K562 (cell line): ENCODE measurements around the gene MLC1. TPM values are rescaled to one million over a fixed set of nuclear protein-coding genes. Genes with fewer than 3 reads are reported as not detected.
A peak's percentile ranks its signal among the peaks of the same experiment; 100 is the strongest.

Source experiments
- GABPB1 ChIP-seq: sonication (generic); formaldehyde crosslinking; IDR thresholded peaks from 2 replicates; pipeline ENCODE4 v1.8.0; 2022; ENCODE audit warnings: mild to moderate bottlenecking, missing genetic modification reagents
- HDAC2 ChIP-seq: fragments of 450-650 bp; IDR thresholded peaks from 2 replicates; pipeline ENCODE4 v1.6.1; 2016; ENCODE audit warnings: mild to moderate bottlenecking
- KDM2B ChIP-seq: fragments of 250-450 bp; sonication (Bioruptor Pico); IDR thresholded peaks from 2 replicates; pipeline ENCODE4 v1.8.0; 2021; ENCODE audit warnings: mild to moderate bottlenecking, moderate library complexity
- POLR2G ChIP-seq: fragments of 200-400 bp; formaldehyde crosslinking; IDR thresholded peaks from 2 replicates; pipeline ENCODE4 v1.6.1; 2017; ENCODE audit warnings: low read depth, mild to moderate bottlenecking, antibody characterized with exemption, low read length, moderate library complexity
- RBFOX2 ChIP-seq: fragments of 200-400 bp; formaldehyde crosslinking; IDR thresholded peaks from 2 replicates; pipeline ENCODE4 v1.6.1; 2017; ENCODE audit warnings: low read depth, mild to moderate bottlenecking, low read length, moderate library complexity
- TSC22D4 ChIP-seq: fragments of 450-650 bp; IDR thresholded peaks from 2 replicates; pipeline ENCODE4 v1.6.1; 2016; ENCODE audit warnings: missing genetic modification characterization, missing biosample characterization, control low read depth
- ZBTB7A ChIP-seq: IDR thresholded peaks from 2 replicates; pipeline ENCODE4 v1.6.1; 2011; ENCODE audit warnings: low read depth, mild to moderate bottlenecking, low read length, moderate library complexity, borderline replicate concordance; ENCODE audit not compliant: control insufficient read depth
- ZNF785 ChIP-seq: fragments of 250-450 bp; sonication (Bioruptor Pico); IDR thresholded peaks from 2 replicates; pipeline ENCODE4 v1.4.0; 2020; ENCODE audit warnings: mild to moderate bottlenecking
- polyA plus RNA-seq, 8 experiments: library from polyadenylated mRNA; depleted of rRNA in 4 of 8; stranded (reverse) in 5 of 8; unstranded in 3 of 8; fragments of >200 nt; fragmentation: Nextera tagmentation in 2 of 8; fragmentation: Illumina TruSeq in 1 of 8; extraction: Ambion mirVana in 2 of 8; extraction: Trizol in 1 of 8; gene quantifications; 2 replicates each; pipeline versions ENCODE4 v1.2.1 to v1.2.3, GENCODE V29; 2011 to 2014; ENCODE audit warnings: inconsistent platforms in 1 of 8, missing spikeins in 1 of 8
- total RNA-seq, 7 experiments: library from RNA; depleted of rRNA in 6 of 7; stranded (reverse); fragments of >200 nt in 6 of 7; fragmentation: Illumina TruSeq in 2 of 7; extraction: Trizol in 2 of 7; gene quantifications; 2 replicates each; pipeline versions ENCODE4 v1.2.1 to v1.2.3, GENCODE V29; 2011 to 2021; ENCODE audit warnings: low replicate concordance in 1 of 7
- TF ChIP-seq, protein P1 (sequence below), 3 experiments: fragments of 200-800 bp in 1 of 3; sonication (Bioruptor generic) in 1 of 3; sonication (generic) in 1 of 3; formaldehyde crosslinking in 1 of 3; IDR thresholded peaks; 2 replicates each; pipeline versions ENCODE4 v1.6.1 to v1.8.0; 2016 to 2022; ENCODE audit warnings: mild to moderate bottlenecking in 2 of 3, missing compliant biosample characterization in 2 of 3, missing genetic modification characterization in 2 of 3, missing genetic modification reagents in 1 of 3
- TF ChIP-seq, protein P2 (sequence below), 2 experiments: fragments of 450-650 bp in 1 of 2; sonication (generic) in 1 of 2; formaldehyde crosslinking in 1 of 2; IDR thresholded peaks; 2 replicates each; pipeline versions ENCODE4 v1.7.1 to v1.9.0; 2016 to 2022; ENCODE audit warnings: inconsistent platforms in 1 of 2, mild to moderate bottlenecking in 1 of 2, missing genetic modification reagents in 1 of 2
- TF ChIP-seq, protein P3 (sequence below): IDR thresholded peaks from 2 replicates; pipeline ENCODE4 v1.6.1; 2011; ENCODE audit warnings: borderline replicate concordance, low read depth, mild to moderate bottlenecking, moderate library complexity, low read length; ENCODE audit not compliant: insufficient read depth, poor library complexity, severe bottlenecking
- TF ChIP-seq, protein P4 (sequence below): fragments of 200-800 bp; sonication (Bioruptor generic); IDR thresholded peaks from 2 replicates; pipeline ENCODE4 v1.6.1; 2017; ENCODE audit warnings: missing genetic modification characterization, missing compliant biosample characterization

The MLC1 gene
- total and polyA plus RNA-seq, 9 of the 15 experiments (the other 6 are each of a cell fraction or from before 2014, with no cell fraction given) = 0.06 to 0.98 (median 0.39) TPM

DNA sequence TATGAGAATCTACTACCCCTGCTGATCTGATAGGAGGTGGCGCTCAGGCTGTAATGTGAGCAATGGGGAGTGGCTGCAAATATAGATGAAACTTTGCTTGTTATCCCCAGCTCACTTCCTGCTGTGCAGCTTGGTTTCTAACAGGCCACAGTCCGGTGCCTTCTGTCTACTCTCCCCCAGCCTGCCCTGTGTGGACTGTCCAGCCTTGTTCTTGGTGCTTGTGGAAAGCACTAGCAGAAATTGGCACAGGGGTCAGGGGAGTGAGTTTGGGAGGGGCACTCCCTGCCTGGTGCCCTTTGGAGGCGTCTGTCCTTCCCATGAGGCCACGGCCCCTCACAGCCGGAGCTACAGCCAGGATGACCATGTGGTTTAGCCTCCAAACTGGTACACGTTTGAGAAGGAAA lies 18.9 kb upstream of the MLC1 start (continued):
- peak; percentile 31; the same call in 1 of the 2 replicates for TF ChIP-seq HDAC2
- no peak for TF ChIP-seq KDM2B (CRISPR knock-in tag)
- TF ChIP-seq, protein P1, sequence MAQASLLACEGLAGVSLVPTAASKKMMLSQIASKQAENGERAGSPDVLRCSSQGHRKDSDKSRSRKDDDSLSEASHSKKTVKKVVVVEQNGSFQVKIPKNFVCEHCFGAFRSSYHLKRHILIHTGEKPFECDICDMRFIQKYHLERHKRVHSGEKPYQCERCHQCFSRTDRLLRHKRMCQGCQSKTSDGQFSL (CRISPR knock-in tag; IDR thresholded peaks at IDR 0.05) = no peak
- TF ChIP-seq, protein P1 (tag; IDR thresholded peaks at IDR 0.05) = no peak
- TF ChIP-seq ZBTB7A = no peak
- no peak for TF ChIP-seq ZNF785 (CRISPR knock-in tag)
- TF ChIP-seq, protein P2, sequence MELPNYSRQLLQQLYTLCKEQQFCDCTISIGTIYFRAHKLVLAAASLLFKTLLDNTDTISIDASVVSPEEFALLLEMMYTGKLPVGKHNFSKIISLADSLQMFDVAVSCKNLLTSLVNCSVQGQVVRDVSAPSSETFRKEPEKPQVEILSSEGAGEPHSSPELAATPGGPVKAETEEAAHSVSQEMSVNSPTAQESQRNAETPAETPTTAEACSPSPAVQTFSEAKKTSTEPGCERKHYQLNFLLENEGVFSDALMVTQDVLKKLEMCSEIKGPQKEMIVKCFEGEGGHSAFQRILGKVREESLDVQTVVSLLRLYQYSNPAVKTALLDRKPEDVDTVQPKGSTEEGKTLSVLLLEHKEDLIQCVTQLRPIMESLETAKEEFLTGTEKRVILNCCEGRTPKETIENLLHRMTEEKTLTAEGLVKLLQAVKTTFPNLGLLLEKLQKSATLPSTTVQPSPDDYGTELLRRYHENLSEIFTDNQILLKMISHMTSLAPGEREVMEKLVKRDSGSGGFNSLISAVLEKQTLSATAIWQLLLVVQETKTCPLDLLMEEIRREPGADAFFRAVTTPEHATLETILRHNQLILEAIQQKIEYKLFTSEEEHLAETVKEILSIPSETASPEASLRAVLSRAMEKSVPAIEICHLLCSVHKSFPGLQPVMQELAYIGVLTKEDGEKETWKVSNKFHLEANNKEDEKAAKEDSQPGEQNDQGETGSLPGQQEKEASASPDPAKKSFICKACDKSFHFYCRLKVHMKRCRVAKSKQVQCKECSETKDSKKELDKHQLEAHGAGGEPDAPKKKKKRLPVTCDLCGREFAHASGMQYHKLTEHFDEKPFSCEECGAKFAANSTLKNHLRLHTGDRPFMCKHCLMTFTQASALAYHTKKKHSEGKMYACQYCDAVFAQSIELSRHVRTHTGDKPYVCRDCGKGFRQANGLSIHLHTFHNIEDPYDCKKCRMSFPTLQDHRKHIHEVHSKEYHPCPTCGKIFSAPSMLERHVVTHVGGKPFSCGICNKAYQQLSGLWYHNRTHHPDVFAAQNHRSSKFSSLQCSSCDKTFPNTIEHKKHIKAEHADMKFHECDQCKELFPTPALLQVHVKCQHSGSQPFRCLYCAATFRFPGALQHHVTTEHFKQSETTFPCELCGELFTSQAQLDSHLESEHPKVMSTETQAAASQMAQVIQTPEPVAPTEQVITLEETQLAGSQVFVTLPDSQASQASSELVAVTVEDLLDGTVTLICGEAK (IDR thresholded peaks at IDR 0.05) = no peak
- TF ChIP-seq, protein P2 (CRISPR knock-in tag; IDR thresholded peaks at IDR 0.05) = no peak
- no peak for TF ChIP-seq GABPB1
- TF ChIP-seq, protein P3, sequence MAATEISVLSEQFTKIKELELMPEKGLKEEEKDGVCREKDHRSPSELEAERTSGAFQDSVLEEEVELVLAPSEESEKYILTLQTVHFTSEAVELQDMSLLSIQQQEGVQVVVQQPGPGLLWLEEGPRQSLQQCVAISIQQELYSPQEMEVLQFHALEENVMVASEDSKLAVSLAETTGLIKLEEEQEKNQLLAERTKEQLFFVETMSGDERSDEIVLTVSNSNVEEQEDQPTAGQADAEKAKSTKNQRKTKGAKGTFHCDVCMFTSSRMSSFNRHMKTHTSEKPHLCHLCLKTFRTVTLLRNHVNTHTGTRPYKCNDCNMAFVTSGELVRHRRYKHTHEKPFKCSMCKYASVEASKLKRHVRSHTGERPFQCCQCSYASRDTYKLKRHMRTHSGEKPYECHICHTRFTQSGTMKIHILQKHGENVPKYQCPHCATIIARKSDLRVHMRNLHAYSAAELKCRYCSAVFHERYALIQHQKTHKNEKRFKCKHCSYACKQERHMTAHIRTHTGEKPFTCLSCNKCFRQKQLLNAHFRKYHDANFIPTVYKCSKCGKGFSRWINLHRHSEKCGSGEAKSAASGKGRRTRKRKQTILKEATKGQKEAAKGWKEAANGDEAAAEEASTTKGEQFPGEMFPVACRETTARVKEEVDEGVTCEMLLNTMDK = no peak
- TF ChIP-seq TSC22D4 (tag) = no peak
- TF ChIP-seq RBFOX2 = 0 out of 2 replicates have a peak, but pooled peaks have one; percentile 36
- 0 out of 2 replicates have a peak, but pooled peaks have one; percentile 19 for TF ChIP-seq POLR2G
- TF ChIP-seq, protein P4, sequence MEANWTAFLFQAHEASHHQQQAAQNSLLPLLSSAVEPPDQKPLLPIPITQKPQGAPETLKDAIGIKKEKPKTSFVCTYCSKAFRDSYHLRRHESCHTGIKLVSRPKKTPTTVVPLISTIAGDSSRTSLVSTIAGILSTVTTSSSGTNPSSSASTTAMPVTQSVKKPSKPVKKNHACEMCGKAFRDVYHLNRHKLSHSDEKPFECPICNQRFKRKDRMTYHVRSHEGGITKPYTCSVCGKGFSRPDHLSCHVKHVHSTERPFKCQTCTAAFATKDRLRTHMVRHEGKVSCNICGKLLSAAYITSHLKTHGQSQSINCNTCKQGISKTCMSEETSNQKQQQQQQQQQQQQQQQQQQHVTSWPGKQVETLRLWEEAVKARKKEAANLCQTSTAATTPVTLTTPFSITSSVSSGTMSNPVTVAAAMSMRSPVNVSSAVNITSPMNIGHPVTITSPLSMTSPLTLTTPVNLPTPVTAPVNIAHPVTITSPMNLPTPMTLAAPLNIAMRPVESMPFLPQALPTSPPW = 0 out of 2 replicates have a peak, but pooled peaks have one; percentile 20
